ENCODE measurements around the gene LIN7B. TPM values are rescaled to one million over a fixed set of nuclear protein-coding genes. Genes with fewer than 3 reads are reported as not detected.
A peak's percentile ranks its signal among the peaks of the same experiment; 100 is the strongest.
"Not testable (repeated sequence)": the region's sequence is repeated elsewhere in the genome, so short reads cannot be mapped to it uniquely, and the experiment has no call there.

Gene LIN7B
- total RNA-seq, 2 experiments from 2014 or later: 2.1 to 4.4 TPM

DNA sequence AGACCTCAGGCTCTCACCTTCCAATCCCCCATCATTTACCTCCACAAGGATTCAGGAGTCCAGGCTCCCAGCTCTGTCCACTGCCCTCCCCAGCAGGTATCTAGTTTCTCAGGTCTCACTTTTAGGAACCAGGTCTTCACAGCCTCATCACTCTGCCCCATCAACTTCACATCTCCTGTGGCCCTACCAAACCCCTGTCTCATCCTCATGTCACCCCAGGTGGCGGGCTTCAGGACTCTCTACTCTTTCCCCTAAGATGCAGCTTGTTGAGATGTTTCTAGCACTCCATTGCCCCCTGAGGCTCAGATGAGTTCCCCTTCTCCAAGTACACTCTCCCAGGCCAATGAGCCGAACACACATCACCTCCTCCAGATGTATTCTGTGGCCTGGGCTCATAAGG lies 6.7 kb downstream of the LIN7B start:
- intact Hi-C loops (cut with micrococcal nuclease): no loop called here
- H3K27me3 Mint-ChIP-seq: peaks cover 10% of the 10 kb centered on the region
- ChIA-PET POLR2A (interaction anchor here (1.0 to 1.6 kb wide), 3 partner anchors 11 to 15 kb away, joined by 3 read pairs; no protein-coding TSS in a partner anchor), CTCF (interaction anchor here (1.1 to 2.1 kb wide), 6 partner anchors 13 to 288 kb away, joined by 3 to 9 read pairs (median 4); no protein-coding TSS in a partner anchor)
- no peak overlapping the region for H3K27ac Mint-ChIP-seq
- TF ChIP-seq, protein P1, sequence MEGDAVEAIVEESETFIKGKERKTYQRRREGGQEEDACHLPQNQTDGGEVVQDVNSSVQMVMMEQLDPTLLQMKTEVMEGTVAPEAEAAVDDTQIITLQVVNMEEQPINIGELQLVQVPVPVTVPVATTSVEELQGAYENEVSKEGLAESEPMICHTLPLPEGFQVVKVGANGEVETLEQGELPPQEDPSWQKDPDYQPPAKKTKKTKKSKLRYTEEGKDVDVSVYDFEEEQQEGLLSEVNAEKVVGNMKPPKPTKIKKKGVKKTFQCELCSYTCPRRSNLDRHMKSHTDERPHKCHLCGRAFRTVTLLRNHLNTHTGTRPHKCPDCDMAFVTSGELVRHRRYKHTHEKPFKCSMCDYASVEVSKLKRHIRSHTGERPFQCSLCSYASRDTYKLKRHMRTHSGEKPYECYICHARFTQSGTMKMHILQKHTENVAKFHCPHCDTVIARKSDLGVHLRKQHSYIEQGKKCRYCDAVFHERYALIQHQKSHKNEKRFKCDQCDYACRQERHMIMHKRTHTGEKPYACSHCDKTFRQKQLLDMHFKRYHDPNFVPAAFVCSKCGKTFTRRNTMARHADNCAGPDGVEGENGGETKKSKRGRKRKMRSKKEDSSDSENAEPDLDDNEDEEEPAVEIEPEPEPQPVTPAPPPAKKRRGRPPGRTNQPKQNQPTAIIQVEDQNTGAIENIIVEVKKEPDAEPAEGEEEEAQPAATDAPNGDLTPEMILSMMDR (IDR thresholded peaks at IDR 0.05): no peak
- no peaks in the 10 kb centered on the region for H3K9me3 Mint-ChIP-seq
- H3K36me3 Mint-ChIP-seq (ENCODE audit: low read depth): peaks cover 6% of the 10 kb centered on the region
- H3K4me1 Mint-ChIP-seq (ENCODE audit: low read depth): peaks cover 22% of the 10 kb centered on the region
- ATAC-seq: no peak
- peak overlapping the region; percentile 49 for H3K4me3 Mint-ChIP-seq
- DNase-seq: no peak

DNA sequence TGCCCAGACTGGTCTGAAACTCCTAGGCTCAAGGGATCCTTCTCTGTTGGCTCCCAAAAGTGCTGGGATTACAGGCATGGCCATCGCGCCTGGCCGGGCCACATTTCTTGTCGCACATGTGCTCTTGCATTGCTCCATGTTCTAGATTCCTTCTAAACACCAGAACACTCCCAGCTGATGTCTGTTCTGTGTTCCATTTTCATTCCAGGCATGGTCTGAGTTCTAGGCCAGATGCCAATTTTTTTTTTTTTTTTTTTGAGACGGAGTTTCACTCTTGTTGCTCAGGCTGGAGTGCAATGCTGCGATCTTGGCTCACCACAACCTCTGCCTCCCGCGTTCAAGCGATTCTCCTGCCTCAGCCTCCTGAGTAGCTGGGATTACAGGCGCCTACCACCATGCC lies 7.7 kb downstream of the LIN7B start:
- ATAC-seq; H3K27me3 Mint-ChIP-seq; POLR2A ChIA-PET; H3K4me3 Mint-ChIP-seq; H3K36me3 Mint-ChIP-seq (ENCODE audit: low read depth); intact Hi-C loops (cut with micrococcal nuclease); H3K27ac Mint-ChIP-seq; DNase-seq; H3K9me3 Mint-ChIP-seq: not testable (repeated sequence)
- H3K4me1 Mint-ChIP-seq (ENCODE audit: low read depth): peaks cover 19% of the 10 kb centered on the region
- CTCF ChIA-PET: interaction anchor here (2.1 kb wide), 1 partner anchor 24 kb away, joined by 9 read pairs; no protein-coding TSS in a partner anchor

DNA sequence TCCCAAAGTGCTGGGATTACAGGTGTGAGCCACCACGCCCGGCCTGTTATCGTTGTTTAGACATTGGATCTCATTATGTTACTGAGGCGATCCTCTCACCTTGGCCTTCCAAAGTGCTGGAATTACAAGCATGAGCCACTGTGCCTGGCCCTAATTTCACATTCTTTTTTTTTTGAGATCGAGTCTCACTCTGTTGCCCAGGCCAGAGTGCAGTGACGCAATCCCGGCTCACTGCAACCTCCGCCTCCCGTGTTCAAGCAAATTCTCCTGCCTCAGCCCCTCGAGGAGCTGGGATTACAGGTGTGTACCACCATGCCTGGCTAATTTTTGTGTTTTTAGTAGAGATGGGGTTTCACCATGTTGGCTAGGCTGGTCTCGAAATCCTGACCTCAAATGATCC lies 9.1 kb downstream of the LIN7B start:
- H3K36me3 Mint-ChIP-seq (ENCODE audit: low read depth); H3K9me3 Mint-ChIP-seq; intact Hi-C loops (cut with micrococcal nuclease); DNase-seq; ATAC-seq; H3K27me3 Mint-ChIP-seq; H3K27ac Mint-ChIP-seq; H3K4me3 Mint-ChIP-seq; POLR2A ChIA-PET: not testable (repeated sequence)
- peaks cover 11% of the 10 kb centered on the region for H3K4me1 Mint-ChIP-seq (ENCODE audit: low read depth)
- CTCF ChIA-PET: interaction anchor here (1.6 kb wide), 1 partner anchor 26 kb away, joined by 4 read pairs; no protein-coding TSS in a partner anchor

DNA sequence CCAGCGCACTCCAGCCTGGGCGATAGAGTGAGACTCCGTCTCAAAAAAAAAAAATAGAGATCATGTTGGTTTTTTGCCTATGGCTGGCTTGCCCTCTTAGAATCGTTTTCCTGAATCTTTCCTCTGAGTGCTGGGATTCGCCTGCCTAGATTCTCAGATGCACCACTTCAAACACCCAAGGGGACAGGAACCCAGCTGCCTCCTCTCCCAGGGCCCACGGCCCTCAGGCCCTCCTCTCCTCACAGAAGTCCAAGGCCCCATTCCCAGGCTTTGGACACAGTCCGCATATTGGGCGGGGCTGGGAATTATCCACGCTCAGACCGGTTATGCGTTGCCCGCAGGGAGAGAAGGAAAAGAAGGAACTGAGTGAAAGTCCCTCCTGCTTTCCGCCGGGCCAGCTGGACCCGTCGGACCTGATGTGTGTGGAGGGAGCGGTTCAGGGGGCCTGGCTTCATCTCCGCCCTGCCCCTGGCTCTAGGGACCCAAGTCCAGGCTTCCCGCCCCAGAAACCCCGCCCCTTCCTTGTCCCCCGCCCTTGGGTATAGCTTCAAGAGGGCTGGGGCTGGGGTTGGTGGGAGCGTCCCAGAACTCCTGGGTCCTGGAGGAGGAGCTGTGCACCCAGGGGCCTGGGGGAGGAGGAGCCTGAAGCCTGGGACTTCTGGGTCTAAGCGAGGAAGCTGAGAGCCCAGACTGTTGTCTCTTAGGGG lies 11.0 kb downstream of the LIN7B start:
- no peaks in the 10 kb centered on the region for H3K9me3 Mint-ChIP-seq
- intact Hi-C loops (cut with micrococcal nuclease): no loop called here

DNA sequence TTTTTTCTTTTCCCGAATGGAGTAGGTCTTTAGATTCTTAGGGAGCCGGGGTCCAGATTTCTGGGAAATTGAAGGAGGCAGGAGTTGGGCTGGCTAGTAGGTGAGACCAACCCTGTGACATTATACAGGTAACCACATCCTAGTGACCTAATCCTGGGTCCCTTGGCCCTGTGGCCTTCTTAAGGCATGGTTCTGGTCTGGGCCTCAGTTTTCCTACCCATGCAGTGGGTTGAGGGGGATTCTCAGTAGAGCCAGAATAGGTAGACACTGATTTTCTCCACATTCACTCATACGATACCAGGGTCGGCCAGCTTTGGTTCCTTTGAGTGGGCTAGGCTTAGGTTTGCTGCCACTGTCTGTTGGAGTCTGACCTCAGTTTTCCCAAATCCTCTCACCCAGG lies 12.4 kb downstream of the LIN7B start:
- TF ChIP-seq, protein P1 (IDR thresholded peaks at IDR 0.05): no peak
- peaks cover 8% of the 10 kb centered on the region for H3K4me1 Mint-ChIP-seq (ENCODE audit: low read depth)
- H3K27ac Mint-ChIP-seq: no peak overlapping the region
- ChIA-PET POLR2A (interaction anchor here (1.4 to 2.8 kb wide), 2 partner anchors 12 to 29 kb away, joined by 4 to 9 read pairs; partner anchors contain the start of gene LIN7B), CTCF (interaction anchor here (2.2 kb wide), 1 partner anchor 12 kb away, joined by 14 read pairs; the partner anchor contains the start of gene LIN7B)
- H3K9me3 Mint-ChIP-seq: no peaks in the 10 kb centered on the region
- peaks cover 2% of the 10 kb centered on the region for H3K27me3 Mint-ChIP-seq
- peaks cover 1% of the 10 kb centered on the region for H3K36me3 Mint-ChIP-seq (ENCODE audit: low read depth)
- ATAC-seq (no peak), DNase-seq (no peak)
- intact Hi-C loops (cut with micrococcal nuclease): no loop called here
- H3K4me3 Mint-ChIP-seq: no peak overlapping the region

More for the DNA sequence above, 11.0 kb downstream of the LIN7B start:
- ATAC-seq: no peak
- Mint-ChIP-seq H3K27me3 (peaks cover 10% of the 10 kb centered on the region), H3K4me1 (ENCODE audit: low read depth) (peaks cover 14% of the 10 kb centered on the region), H3K27ac (no peak overlapping the region), H3K4me3 (no peak overlapping the region), H3K36me3 (ENCODE audit: low read depth) (peaks cover 1% of the 10 kb centered on the region)
- DNase-seq: no peak
- TF ChIP-seq, protein P1 (IDR thresholded peaks at IDR 0.05): no peak
- ChIA-PET CTCF (interaction anchor here (1.1 kb wide), 1 partner anchor 27 kb away, joined by 3 read pairs; no protein-coding TSS in a partner anchor), POLR2A (interaction anchor here (1.4 kb wide), 1 partner anchor 27 kb away, joined by 4 read pairs; no protein-coding TSS in a partner anchor)

DNA sequence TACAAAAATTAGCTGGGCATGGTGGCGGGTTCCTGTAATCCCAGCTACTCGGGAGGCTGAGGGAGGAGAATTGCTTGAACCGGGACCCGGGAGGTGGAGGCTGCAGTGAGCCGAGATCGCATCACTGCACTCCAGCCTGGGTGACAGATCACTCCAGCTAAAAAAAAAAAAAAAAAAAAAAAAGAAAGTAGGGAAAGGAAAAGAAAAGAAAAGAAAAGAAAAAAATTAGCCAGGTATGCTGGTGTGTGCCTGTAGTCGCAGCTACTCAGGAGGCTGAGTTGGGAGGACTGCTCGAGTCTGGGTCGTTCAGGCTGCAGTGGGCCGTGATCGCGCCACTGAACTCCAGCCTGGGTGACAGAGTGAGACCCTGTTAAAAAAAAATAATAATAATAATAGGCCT lies 13.1 kb downstream of the LIN7B start:
- intact Hi-C loops (cut with micrococcal nuclease); DNase-seq; ATAC-seq; H3K36me3 Mint-ChIP-seq (ENCODE audit: low read depth); H3K4me1 Mint-ChIP-seq (ENCODE audit: low read depth); H3K27me3 Mint-ChIP-seq; H3K27ac Mint-ChIP-seq; H3K9me3 Mint-ChIP-seq: not testable (repeated sequence)
- ChIA-PET CTCF (interaction anchor here (1.0 to 3.7 kb wide), 4 partner anchors 13 to 72 kb away, joined by 4 to 17 read pairs (median 15); partner anchors contain the start of gene LIN7B), POLR2A (interaction anchor here (0.9 to 2.8 kb wide), 3 partner anchors 9 to 40 kb away, joined by 3 to 11 read pairs (median 9); partner anchors contain the start of gene LIN7B)
- H3K4me3 Mint-ChIP-seq: peak overlapping the region; percentile 82
